B cell (primary cell): Measurements from ENCODE around the gene USP20. TPM values are rescaled to one million over a fixed set of nuclear protein-coding genes. Genes with fewer than 3 reads are reported as not detected.

Experiments
- ATAC-seq: fragments of 200-7000 bp; cut with Tn5 transposase; one replicate; pipeline ENCODE4 v1.10.0; 2021; ENCODE audit warnings: low read depth, mild to moderate bottlenecking, moderate number of reproducible peaks, moderate library complexity
- CTCF ChIA-PET: fragments of 350-600 bp; sonication (Branson Sonifier 250); formaldehyde crosslinking; loops from one replicate; lab custom pipeline; 2021; ENCODE audit warnings: antibody characterized with exemption, inconsistent platforms; lab: Charles Lee
- POLR2A ChIA-PET: fragments of 350-600 bp; sonication (Branson Sonifier 250); formaldehyde crosslinking; loops from one replicate; lab custom pipeline; 2021; ENCODE audit warnings: antibody characterized with exemption; lab: Charles Lee
- DNase-seq: peaks from one replicate; pipeline ENCODE4 v3.0.0; 2013
- H2AFZ ChIP-seq: 2 replicates; pipeline ENCODE4 v1.6.1; 2012; ENCODE audit warnings: mild to moderate bottlenecking, low read depth, low read length; ENCODE audit not compliant: insufficient read depth, poor library complexity, severe bottlenecking
- H3K27ac ChIP-seq, 2 donors: 1 replicate in 1 of 2; 2 replicates in 1 of 2; pipeline ENCODE4 v1.5.1; 2012 to 2013; ENCODE audit warnings: low read length in 2 of 2, mild to moderate bottlenecking in 2 of 2, moderate library complexity in 1 of 2
- H3K27me3 ChIP-seq, 4 experiments: fragments of 200-600 bp in 1 of 4; sonication (generic) in 1 of 4; replicated peaks in 1 of 4; 1 replicate in 2 of 4; 2 replicates in 2 of 4; pipeline versions ENCODE4 v1.6.1 to v1.7.0; 2013 to 2016; ENCODE audit warnings: low read length in 3 of 4, mild to moderate bottlenecking in 2 of 4, mixed read lengths in 1 of 4, moderate library complexity in 1 of 4; ENCODE audit not compliant: insufficient read depth in 4 of 4, control insufficient read depth in 3 of 4; ENCODE audit errors: control extremely low read depth in 1 of 4
- H3K36me3 ChIP-seq, 2 experiments: replicated peaks in 1 of 2; 1 replicate in 1 of 2; 2 replicates in 1 of 2; pipeline versions ENCODE4 v1.6.1 to v1.7.1; 2013; ENCODE audit warnings: low read length in 1 of 2; ENCODE audit not compliant: insufficient read depth in 2 of 2, control insufficient read depth in 1 of 2; ENCODE audit errors: control extremely low read depth in 1 of 2, extremely low read depth in 1 of 2
- H3K4me1 ChIP-seq, 2 donors: fragments of 200-600 bp in 1 of 2; sonication (generic) in 1 of 2; 1 replicate in 1 of 2; 2 replicates in 1 of 2; pipeline versions ENCODE4 v1.5.1 to v1.6.1; 2013 to 2017; ENCODE audit warnings: low read length in 2 of 2; ENCODE audit not compliant: control insufficient read depth in 2 of 2, insufficient read depth in 2 of 2
- H3K4me2 ChIP-seq: replicated peaks from 2 replicates; pipeline ENCODE3; 2012; ENCODE audit warnings: mild to moderate bottlenecking, low read depth, low read length; ENCODE audit not compliant: poor library complexity, severe bottlenecking
- H3K4me3 ChIP-seq, 5 experiments: fragments of 200-600 bp in 1 of 5; sonication (generic) in 1 of 5; 1 replicate in 3 of 5; 2 replicates in 2 of 5; pipeline versions ENCODE4 v1.5.1 to v1.7.0; 2011 to 2016; ENCODE audit warnings: low read length in 4 of 5, mild to moderate bottlenecking in 4 of 5, low read depth in 2 of 5, control low read depth in 1 of 5, moderate library complexity in 1 of 5; ENCODE audit not compliant: insufficient read depth in 1 of 5; ENCODE audit errors: control extremely low read depth in 1 of 5, extremely low read depth in 1 of 5
- H3K79me2 ChIP-seq: fragments of 200-600 bp; sonication (generic); one replicate; pipeline ENCODE4 v1.6.0; 2016; ENCODE audit warnings: low read length; ENCODE audit not compliant: control insufficient read depth, insufficient read depth
- H3K9ac ChIP-seq: fragments of 200-600 bp; sonication (generic); 2 replicates; pipeline ENCODE4 v1.6.1; 2017; ENCODE audit warnings: mild to moderate bottlenecking, low read length, moderate library complexity
- H3K9me3 ChIP-seq, 3 donors: one replicate each; pipeline versions ENCODE4 v1.6.1 to v1.7.1; 2013; ENCODE audit warnings: low read length in 2 of 3; ENCODE audit not compliant: control insufficient read depth in 2 of 3, insufficient read depth in 1 of 3; ENCODE audit errors: control extremely low read depth in 1 of 3
- H4K20me1 ChIP-seq: 2 replicates; pipeline ENCODE4 v1.6.0; 2012; ENCODE audit warnings: mild to moderate bottlenecking, low read length; ENCODE audit not compliant: insufficient read depth, control insufficient read depth, poor library complexity, severe bottlenecking
- H3K27ac Mint-ChIP-seq: one replicate; pipeline ENCODE4 v1.8.0; 2021; ENCODE audit warnings: mixed read lengths
- H3K27me3 Mint-ChIP-seq: one replicate; pipeline ENCODE4 v1.8.0; 2021; ENCODE audit warnings: mixed read lengths
- H3K4me1 Mint-ChIP-seq: one replicate; pipeline ENCODE4 v1.8.0; 2021; ENCODE audit warnings: mixed read lengths
- H3K4me3 Mint-ChIP-seq: one replicate; pipeline ENCODE4 v1.8.0; 2021; ENCODE audit warnings: mixed read lengths
- H3K9me3 Mint-ChIP-seq: one replicate; pipeline ENCODE4 v1.8.0; 2022; ENCODE audit warnings: mixed read lengths; ENCODE audit not compliant: insufficient read depth
- EZH2 ChIP-seq: IDR thresholded peaks from 2 replicates; pipeline ENCODE4 v1.6.1; 2012; ENCODE audit warnings: borderline replicate concordance, low read depth, mild to moderate bottlenecking, moderate library complexity, low read length; ENCODE audit not compliant: insufficient read depth, poor library complexity, severe bottlenecking
- WGBS: methylation state at CpG from one replicate; pipeline ENCODE4 v1.1.5; 2013; ENCODE audit warnings: missing lambda C conversion rate; ENCODE audit not compliant: insufficient coverage; 5-methylcytosine and 5-hydroxymethylcytosine counted together
- intact Hi-C: fragments of 100-400 bp; cut with micrococcal nuclease; formaldehyde crosslinking; loops from one replicate; pipeline ENCODE4 v1.10.0; 2022
- polyA plus RNA-seq: library from polyadenylated mRNA; depleted of rRNA; stranded (reverse); fragments of >200 nt; gene quantifications from 2 replicates; pipeline ENCODE4 v1.2.3, GENCODE V29; 2012
- total RNA-seq, 2 donors: library from RNA; stranded (reverse); fragments of 120-200 nt in 1 of 2; gene quantifications; 1 replicate in 1 of 2; 2 replicates in 1 of 2; pipeline versions ENCODE4 v1.2.3 to v1.2.4, GENCODE V29; 2013 to 2022
- TF ChIP-seq, protein P1 (sequence below): fragments of 200-600 bp; IDR thresholded peaks from one replicate; pipeline ENCODE4 v1.8.0; 2022; ENCODE audit warnings: antibody characterized with exemption, mild to moderate bottlenecking

USP20 gene
- total and polyA plus RNA-seq, 2 donors (not counting 1 experiment from before 2014, with no cell fraction given) = 49.5 to 72.6 TPM

DNA sequence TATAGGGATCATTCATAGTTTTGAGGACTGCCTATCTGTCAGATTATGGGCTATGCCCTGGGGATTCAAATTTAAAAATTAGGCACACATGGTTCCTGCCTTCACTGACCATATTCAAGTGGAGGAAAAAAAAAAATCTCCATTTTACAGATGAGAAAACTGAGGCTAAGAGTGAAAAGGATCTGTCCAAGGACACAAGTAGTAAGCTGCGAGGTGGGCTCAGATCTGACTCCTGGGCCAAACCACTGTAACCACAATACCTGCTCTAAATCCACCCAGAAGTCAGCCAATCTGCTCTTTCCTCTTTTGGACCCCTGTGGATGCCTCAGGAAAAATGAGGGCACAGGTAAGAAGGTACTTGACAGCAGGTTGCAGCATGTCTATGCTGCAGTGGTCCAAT lies 8.5 kb upstream of the USP20 start:
- Histone ChIP-seq H3K79me2 (peaks cover 17% of the 10 kb centered on the region), H3K27me3 (no peaks in the 10 kb centered on the region), H3K9ac (no peak overlapping the region), H3K36me3 (peaks cover 4 to 44% of the 10 kb centered on the region in 2 experiments), H2AFZ (no peak overlapping the region), H3K27ac (no peak overlapping the region), H3K4me1 (peaks cover 7 to 8% of the 10 kb centered on the region in 2 donors), H3K4me3 (no peak overlapping the region), H4K20me1 (peaks cover 6% of the 10 kb centered on the region), H3K9me3 (no peaks in the 10 kb centered on the region), H3K4me2 (no peak overlapping the region)
- Mint-ChIP-seq H3K4me1 (peaks cover 16% of the 10 kb centered on the region), H3K9me3 (no peaks in the 10 kb centered on the region), H3K27me3 (no peaks in the 10 kb centered on the region), H3K27ac (no peak overlapping the region), H3K4me3 (no peak overlapping the region)
- TF ChIP-seq EZH2 = no peak
- ChIA-PET CTCF (interaction anchor here (1.1 kb wide), 1 partner anchor 8 kb away, joined by 5 read pairs; the partner anchor contains the start of gene C9orf78), POLR2A (interaction anchor here (0.7 kb wide), 1 partner anchor 1242 kb away, joined by 4 read pairs; no protein-coding TSS in a partner anchor)
- no peak for ATAC-seq
- WGBS = no CpG with 5 or more reads among the region's 1 CpG
- DNase-seq = no peak
- intact Hi-C loops = no loop called here

- no peaks in the 10 kb centered on the region for H4K20me1 ChIP-seq
- ChIA-PET CTCF (interaction anchor here (1.4 kb wide), 1 partner anchor 279 kb away, joined by 3 read pairs; no protein-coding TSS in a partner anchor), POLR2A (no interaction called here)
- no peak overlapping the region for H3K4me2 ChIP-seq
- Mint-ChIP-seq H3K27ac (no peak overlapping the region), H3K4me3 (no peak overlapping the region), H3K9me3 (no peaks in the 10 kb centered on the region), H3K4me1 (peaks cover 6% of the 10 kb centered on the region), H3K27me3 (no peaks in the 10 kb centered on the region)
- H2AFZ ChIP-seq = no peak overlapping the region
- intact Hi-C loops = no loop called here
- H3K4me1 ChIP-seq = peaks cover 1 to 2% of the 10 kb centered on the region in 2 donors
- peaks cover 6% of the 10 kb centered on the region for H3K79me2 ChIP-seq
- no peak overlapping the region for H3K9ac ChIP-seq
- TF ChIP-seq, protein P1, sequence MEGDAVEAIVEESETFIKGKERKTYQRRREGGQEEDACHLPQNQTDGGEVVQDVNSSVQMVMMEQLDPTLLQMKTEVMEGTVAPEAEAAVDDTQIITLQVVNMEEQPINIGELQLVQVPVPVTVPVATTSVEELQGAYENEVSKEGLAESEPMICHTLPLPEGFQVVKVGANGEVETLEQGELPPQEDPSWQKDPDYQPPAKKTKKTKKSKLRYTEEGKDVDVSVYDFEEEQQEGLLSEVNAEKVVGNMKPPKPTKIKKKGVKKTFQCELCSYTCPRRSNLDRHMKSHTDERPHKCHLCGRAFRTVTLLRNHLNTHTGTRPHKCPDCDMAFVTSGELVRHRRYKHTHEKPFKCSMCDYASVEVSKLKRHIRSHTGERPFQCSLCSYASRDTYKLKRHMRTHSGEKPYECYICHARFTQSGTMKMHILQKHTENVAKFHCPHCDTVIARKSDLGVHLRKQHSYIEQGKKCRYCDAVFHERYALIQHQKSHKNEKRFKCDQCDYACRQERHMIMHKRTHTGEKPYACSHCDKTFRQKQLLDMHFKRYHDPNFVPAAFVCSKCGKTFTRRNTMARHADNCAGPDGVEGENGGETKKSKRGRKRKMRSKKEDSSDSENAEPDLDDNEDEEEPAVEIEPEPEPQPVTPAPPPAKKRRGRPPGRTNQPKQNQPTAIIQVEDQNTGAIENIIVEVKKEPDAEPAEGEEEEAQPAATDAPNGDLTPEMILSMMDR = no peak
- no peak for TF ChIP-seq EZH2
- no peaks in the 10 kb centered on the region for H3K27me3 ChIP-seq
- H3K4me3 ChIP-seq = no peak overlapping the region
- WGBS = no CpG with 5 or more reads among the region's 9 CpGs
- peaks cover 0 to 41% of the 10 kb centered on the region in 2 experiments for H3K36me3 ChIP-seq
- DNase-seq = no peak
- ATAC-seq = no peak
- no peaks in the 10 kb centered on the region for H3K9me3 ChIP-seq
- no peak overlapping the region for H3K27ac ChIP-seq
These were observed 7.2 kb upstream of the USP20 start for GRCh38 chr9:129828051-129828450.
